IPS-20b (cell line): ENCODE results near the gene MAGI2.
"Not testable (repeated sequence)": the region's sequence is repeated elsewhere in the genome, so short reads cannot be mapped to it uniquely, and the experiment has no call there.

Source experiments
- H3K27ac ChIP-seq: one replicate; pipeline ENCODE4 v1.5.1; 2013; ENCODE audit warnings: low read length
- H3K27me3 ChIP-seq: 2 replicates; pipeline ENCODE4 v1.6.1; 2013; ENCODE audit warnings: mild to moderate bottlenecking, low read length, inconsistent platforms; ENCODE audit not compliant: insufficient read depth
- H3K36me3 ChIP-seq: 2 replicates; pipeline ENCODE4 v1.6.1; 2013; ENCODE audit warnings: low read depth, mild to moderate bottlenecking, inconsistent platforms, low read length, moderate library complexity; ENCODE audit not compliant: insufficient read depth
- H3K4me1 ChIP-seq: 2 replicates; pipeline ENCODE4 v1.6.1; 2013; ENCODE audit warnings: mild to moderate bottlenecking, control low read depth, inconsistent platforms, low read length, moderate library complexity; ENCODE audit not compliant: insufficient read depth
- H3K4me3 ChIP-seq: 2 replicates; pipeline ENCODE4 v1.5.1; 2013; ENCODE audit warnings: mild to moderate bottlenecking, low read length, inconsistent platforms
- H3K9ac ChIP-seq: 2 replicates; pipeline ENCODE4 v1.6.1; 2013; ENCODE audit warnings: low read depth, mild to moderate bottlenecking, inconsistent platforms, low read length, moderate library complexity
- H3K9me3 ChIP-seq: 2 replicates; pipeline ENCODE4 v1.6.1; 2013; ENCODE audit warnings: mild to moderate bottlenecking, low read depth, low read length, inconsistent platforms; ENCODE audit not compliant: insufficient read depth

The MAGI2 gene

GRCh38 chr7:79118143-79118542, 335.3 kb downstream of the MAGI2 start:
- H3K4me3 ChIP-seq, result no peak overlapping the region
- H3K4me1 ChIP-seq, result no peaks in the 10 kb centered on the region
- no peaks in the 10 kb centered on the region for H3K36me3 ChIP-seq
- H3K9ac ChIP-seq, result no peak overlapping the region
- H3K9me3 ChIP-seq, result no peaks in the 10 kb centered on the region
- no peaks in the 10 kb centered on the region for H3K27me3 ChIP-seq
- no peak overlapping the region for H3K27ac ChIP-seq

- Histone ChIP-seq H3K9ac (no peak overlapping the region), H3K27ac (no peak overlapping the region), H3K4me3 (no peak overlapping the region), H3K27me3 (no peaks in the 10 kb centered on the region), H3K36me3 (no peaks in the 10 kb centered on the region), H3K9me3 (no peaks in the 10 kb centered on the region), H3K4me1 (no peaks in the 10 kb centered on the region)
Observed at GRCh38 chr7:79096361-79096805, 357.1 kb downstream of the MAGI2 start.

- Histone ChIP-seq H3K9me3 (no peaks in the 10 kb centered on the region), H3K4me1 (no peaks in the 10 kb centered on the region), H3K27ac (no peak overlapping the region), H3K36me3 (no peaks in the 10 kb centered on the region), H3K4me3 (no peak overlapping the region), H3K27me3 (no peaks in the 10 kb centered on the region), H3K9ac (no peak overlapping the region)
Observed at GRCh38 chr7:79093421-79093820, 360.0 kb downstream of the MAGI2 start.

- H3K9ac ChIP-seq, result no peak overlapping the region
- H3K27ac ChIP-seq, result no peak overlapping the region
- no peaks in the 10 kb centered on the region for H3K27me3 ChIP-seq
Observed at GRCh38 chr7:79091661-79092060, 361.8 kb downstream of the MAGI2 start.

GRCh38 chr7:79091011-79091410, 362.5 kb downstream of the MAGI2 start:
- no peaks in the 10 kb centered on the region for H3K4me1 ChIP-seq
- no peak overlapping the region for H3K9ac ChIP-seq
- no peak overlapping the region for H3K4me3 ChIP-seq
- no peaks in the 10 kb centered on the region for H3K27me3 ChIP-seq
- no peak overlapping the region for H3K27ac ChIP-seq
- no peaks in the 10 kb centered on the region for H3K9me3 ChIP-seq
- H3K36me3 ChIP-seq, result no peaks in the 10 kb centered on the region

More at GRCh38 chr7:79091661-79092060, 361.8 kb downstream of the MAGI2 start:
- Histone ChIP-seq H3K4me3 (no peak overlapping the region), H3K4me1 (no peaks in the 10 kb centered on the region), H3K36me3 (no peaks in the 10 kb centered on the region), H3K9me3 (no peaks in the 10 kb centered on the region)

- H3K9ac ChIP-seq, result no peak overlapping the region
- no peak overlapping the region for H3K4me3 ChIP-seq
- no peaks in the 10 kb centered on the region for H3K4me1 ChIP-seq
- no peaks in the 10 kb centered on the region for H3K36me3 ChIP-seq
- no peak overlapping the region for H3K27ac ChIP-seq
- H3K27me3 ChIP-seq, result no peaks in the 10 kb centered on the region
- no peaks in the 10 kb centered on the region for H3K9me3 ChIP-seq
Observed at GRCh38 chr7:79090543-79090942, 362.9 kb downstream of the MAGI2 start.

- Histone ChIP-seq H3K9ac (no peak overlapping the region), H3K36me3 (no peaks in the 10 kb centered on the region), H3K27ac (no peak overlapping the region), H3K9me3 (no peaks in the 10 kb centered on the region), H3K4me1 (no peaks in the 10 kb centered on the region), H3K4me3 (no peak overlapping the region), H3K27me3 (no peaks in the 10 kb centered on the region)
Observed at GRCh38 chr7:79084423-79084822, 369.0 kb downstream of the MAGI2 start.

GRCh38 chr7:79079919-79080554, 373.4 kb downstream of the MAGI2 start:
- Histone ChIP-seq H3K27me3 (no peaks in the 10 kb centered on the region), H3K4me3 (no peak overlapping the region), H3K4me1 (no peaks in the 10 kb centered on the region), H3K36me3 (no peaks in the 10 kb centered on the region), H3K9ac (no peak overlapping the region), H3K9me3 (no peaks in the 10 kb centered on the region), H3K27ac (no peak overlapping the region)

- H3K27me3 ChIP-seq, result no peaks in the 10 kb centered on the region
- H3K4me3 ChIP-seq, result no peak overlapping the region
- H3K4me1 ChIP-seq, result no peaks in the 10 kb centered on the region
- H3K36me3 ChIP-seq, result no peaks in the 10 kb centered on the region
- no peak overlapping the region for H3K9ac ChIP-seq
- H3K27ac ChIP-seq, result no peak overlapping the region
- H3K9me3 ChIP-seq, result no peaks in the 10 kb centered on the region
Observed at GRCh38 chr7:79078273-79078672, 375.2 kb downstream of the MAGI2 start.

- H3K27ac ChIP-seq, H3K9me3 ChIP-seq, H3K4me3 ChIP-seq, H3K36me3 ChIP-seq, H3K9ac ChIP-seq, H3K4me1 ChIP-seq, H3K27me3 ChIP-seq: not testable (repeated sequence)
Observed at GRCh38 chr7:79071187-79071586, 382.3 kb downstream of the MAGI2 start.

- no peaks in the 10 kb centered on the region for H3K27me3 ChIP-seq
- no peaks in the 10 kb centered on the region for H3K36me3 ChIP-seq
- H3K9ac ChIP-seq, result no peak overlapping the region
- H3K27ac ChIP-seq, result no peak overlapping the region
- H3K4me1 ChIP-seq, result no peaks in the 10 kb centered on the region
- no peaks in the 10 kb centered on the region for H3K9me3 ChIP-seq
- H3K4me3 ChIP-seq, result no peak overlapping the region
Observed at GRCh38 chr7:79064187-79064823, 389.2 kb downstream of the MAGI2 start.

- no peaks in the 10 kb centered on the region for H3K4me1 ChIP-seq
- no peak overlapping the region for H3K9ac ChIP-seq
- no peak overlapping the region for H3K27ac ChIP-seq
- no peaks in the 10 kb centered on the region for H3K9me3 ChIP-seq
- H3K36me3 ChIP-seq, result no peaks in the 10 kb centered on the region
- no peaks in the 10 kb centered on the region for H3K27me3 ChIP-seq
- H3K4me3 ChIP-seq, result no peak overlapping the region
Observed at GRCh38 chr7:79063019-79063698, 390.3 kb downstream of the MAGI2 start.
